Activated CD8-positive, alpha-beta memory T cell treated with anti-CD3 and anti-CD28 coated beads for 48 hours (primary cell): ENCODE data around the gene CCDC97.
"Not testable (repeated sequence)": the region's sequence is repeated elsewhere in the genome, so short reads cannot be mapped to it uniquely, and the experiment has no call there.

Experiments
- DNase-seq, 3 experiments: peaks; one replicate each; pipeline ENCODE4 v3.0.0-alpha.2; 2020; ENCODE audit warnings: low read depth in 2 of 3, low spot score in 2 of 3

The CCDC97 gene

DNA sequence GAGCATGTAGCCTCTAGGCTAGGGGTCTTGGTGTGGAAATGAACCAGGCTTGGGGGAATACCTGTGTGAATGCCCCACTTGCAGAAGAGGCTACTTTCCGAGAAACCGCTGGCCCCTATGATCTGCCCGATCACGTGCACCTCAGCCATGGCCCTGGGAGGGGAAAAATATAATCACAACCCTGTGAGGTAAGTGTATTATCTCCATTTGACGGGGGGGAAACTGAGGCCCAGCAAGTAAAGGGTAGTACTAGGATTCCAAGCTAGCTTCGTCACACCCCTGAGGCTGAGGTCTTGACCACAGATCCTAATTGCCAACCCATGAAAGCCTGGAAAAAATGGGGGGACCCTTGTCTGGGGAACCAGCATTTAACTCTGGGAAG, 53.4 kb downstream of the CCDC97 start:
- no peak for DNase-seq

DNA sequence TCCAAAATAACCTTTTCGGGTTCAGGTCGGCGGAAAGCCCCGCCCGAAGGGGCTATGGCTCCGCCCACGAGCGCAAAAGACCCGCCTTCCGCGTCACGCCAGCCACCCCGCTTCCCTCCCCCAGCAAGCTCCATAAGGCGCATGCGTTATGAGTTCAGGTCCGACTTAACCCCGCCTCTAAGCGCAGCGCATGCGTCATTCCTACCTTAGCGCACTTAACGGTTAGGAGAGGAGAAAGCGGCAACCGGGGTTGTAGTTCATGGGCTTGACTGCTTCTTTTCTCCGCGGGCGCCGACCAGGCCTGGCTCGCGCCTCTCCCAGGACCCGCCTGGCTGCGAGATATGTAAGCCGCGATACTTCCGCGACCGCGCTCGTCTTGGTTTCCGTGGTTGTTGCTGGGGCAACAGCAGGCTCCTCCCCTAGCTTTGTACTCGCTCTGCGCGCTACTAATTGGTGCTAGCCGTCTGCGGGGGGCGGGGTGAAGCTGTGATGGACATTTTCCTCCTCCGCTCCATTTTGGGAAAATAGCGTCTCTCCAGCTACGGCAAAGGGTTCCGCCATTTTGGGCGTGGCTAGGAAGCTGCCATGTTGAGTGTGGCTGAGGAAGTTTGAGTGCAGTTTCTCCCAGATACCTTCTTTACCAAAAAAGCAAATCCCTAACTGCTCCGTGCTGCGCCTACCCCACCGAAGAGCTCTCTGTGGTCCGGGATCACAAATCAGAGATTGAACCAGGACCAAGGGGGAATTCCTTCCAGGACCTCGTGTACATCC, 54.0 kb downstream of the CCDC97 start, which contains the start of gene B9D2:
Gene B9D2 (minus strand): TSS at position 397 of the 771 bp plus-strand sequence. CDS start 630 bp downstream, outside the sequence.
- DNase-seq, result peak; percentile 87 to 88 (median 88)

DNA sequence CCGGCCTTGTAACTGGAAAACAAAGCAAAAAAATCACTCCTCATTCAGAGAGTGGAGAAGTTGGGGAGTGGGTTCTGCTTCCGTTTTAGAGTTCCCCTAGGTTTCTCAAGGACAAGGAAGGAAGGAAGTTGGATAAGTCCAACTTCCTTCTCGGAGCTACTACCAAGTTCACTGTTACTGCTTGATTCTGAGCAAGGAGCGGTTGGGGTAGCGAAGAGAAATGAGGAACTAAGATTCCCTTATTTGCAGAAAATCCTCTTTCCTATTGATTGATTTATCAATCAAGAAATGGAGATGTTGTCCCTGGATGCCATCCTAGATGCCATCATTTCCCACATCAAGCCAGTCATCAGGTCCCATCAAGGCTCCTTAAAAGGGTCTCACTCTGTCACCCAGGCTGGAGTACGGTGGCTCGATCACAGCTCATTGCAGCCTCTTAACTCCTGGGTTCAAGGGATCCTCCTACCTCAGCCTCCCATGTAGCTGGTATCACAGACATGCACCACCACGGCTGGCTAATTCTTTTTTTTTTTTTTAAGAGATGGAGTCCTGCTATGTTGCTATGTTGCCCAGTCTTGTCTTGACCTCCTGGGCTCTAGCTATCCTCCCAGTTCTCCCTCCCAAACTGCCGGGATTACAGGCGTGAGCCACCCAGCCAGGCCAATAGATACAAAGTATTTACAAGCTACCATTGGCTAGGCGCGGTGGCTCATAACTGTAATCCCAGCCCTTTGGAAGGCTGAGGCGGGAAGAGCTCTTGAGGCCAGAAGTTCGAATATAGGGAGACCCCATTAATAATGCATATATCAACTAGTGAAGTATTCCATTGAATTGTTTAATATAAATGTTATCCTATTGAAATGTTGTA, 54.8 kb downstream of the CCDC97 start:
- no peak for DNase-seq

DNA sequence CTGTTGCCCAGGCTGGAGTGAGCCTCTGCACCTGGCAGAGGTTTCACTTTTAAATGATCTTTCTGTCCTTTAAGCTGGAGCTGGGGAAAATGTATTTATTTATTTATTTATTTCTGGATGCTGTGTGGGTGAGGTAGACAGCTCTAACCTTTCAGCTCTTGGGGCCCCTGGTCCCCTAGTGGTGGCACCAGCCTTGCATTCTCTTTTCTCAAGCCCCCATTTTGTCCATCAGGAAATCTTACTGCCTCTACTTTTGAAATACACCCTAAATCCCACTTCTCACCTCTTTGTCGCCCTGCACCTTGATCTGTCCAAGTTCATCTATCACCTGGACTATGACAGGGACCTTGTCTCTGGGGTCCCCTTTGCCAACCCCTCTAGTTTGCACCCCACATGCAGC, 56.1 kb downstream of the CCDC97 start:
- DNase-seq, result no peak

- no peak for DNase-seq
These were observed 57.9 kb downstream of the CCDC97 start for GRCh38 chr19:41367848-41368301.

DNA sequence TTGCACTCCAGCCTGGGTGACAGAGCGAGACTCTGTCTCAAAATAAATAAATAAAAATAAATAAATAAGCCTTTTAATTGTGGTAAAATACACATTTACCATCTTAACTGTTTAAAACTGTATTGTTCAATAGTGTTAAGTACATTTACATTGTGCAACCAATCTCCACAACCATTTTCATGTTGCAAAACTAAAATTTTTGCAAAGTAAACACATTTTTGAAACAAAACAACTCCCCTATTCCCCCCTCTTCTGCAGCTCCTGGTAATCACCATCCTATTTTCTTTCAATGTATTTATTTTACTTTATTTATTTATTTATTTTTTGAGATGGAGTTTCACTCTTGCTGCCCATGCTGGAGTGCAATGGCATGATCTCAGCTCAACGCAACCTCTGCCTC, 59.8 kb downstream of the CCDC97 start:
- no peak for DNase-seq

- DNase-seq, result not testable (repeated sequence)
These were observed 61.1 kb downstream of the CCDC97 start for GRCh38 chr19:41371119-41371518.

DNA sequence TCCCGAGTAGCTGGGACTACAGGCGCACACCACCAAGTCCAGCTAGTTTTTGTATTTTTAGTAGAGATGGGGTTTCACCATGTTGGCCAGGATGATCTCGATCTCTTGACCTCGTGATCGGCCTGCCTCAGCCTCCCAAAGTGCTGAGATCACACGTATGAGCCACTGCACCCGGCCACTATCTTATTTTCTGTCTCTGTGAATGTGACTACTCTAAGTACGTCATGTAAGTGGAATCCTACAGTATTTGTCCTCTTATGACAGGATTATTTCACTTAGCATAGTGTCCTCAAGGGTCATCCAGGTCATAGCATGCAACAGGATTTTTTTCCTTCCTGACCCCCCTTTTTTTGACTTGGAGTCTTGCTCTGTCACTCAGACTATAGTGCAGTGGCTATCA, 61.6 kb downstream of the CCDC97 start:
- no peak for DNase-seq

GRCh38 chr19:41372501-41372900, 62.5 kb downstream of the CCDC97 start:
- no peak for DNase-seq

DNA sequence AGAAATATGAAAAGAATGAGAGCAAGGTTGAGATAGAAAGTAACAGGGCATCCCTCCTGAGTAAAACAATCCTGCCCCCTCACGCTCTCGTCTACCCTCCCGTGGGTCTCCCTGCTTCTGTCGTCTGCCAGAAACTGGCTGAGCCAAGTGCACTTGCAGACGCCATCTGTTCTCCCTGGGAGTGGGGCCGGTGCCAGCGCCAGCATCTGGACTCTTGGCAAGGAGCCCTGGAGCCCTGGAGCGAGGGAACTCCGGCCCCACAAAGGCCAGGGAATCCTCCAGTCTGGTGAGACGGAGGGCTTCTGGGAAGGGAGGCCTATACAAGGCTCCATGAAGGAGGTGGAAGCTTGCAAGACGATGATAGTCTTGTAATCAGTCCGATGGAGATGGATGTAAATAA, 64.0 kb downstream of the CCDC97 start:
- no peak for DNase-seq
